Ureter (tissue), 1 donor: ENCODE measurements around the gene TEDC1. TPM values are rescaled to one million over a fixed set of nuclear protein-coding genes. Genes with fewer than 3 reads are reported as not detected.
"Not testable (repeated sequence)": the region's sequence is repeated elsewhere in the genome, so short reads cannot be mapped to it uniquely, and the experiment has no call there.

Source experiments
- DNase-seq: peaks from one replicate; pipeline ENCODE4 v3.0.0-alpha.2; 2020; ENCODE audit warnings: low spot score
- total RNA-seq: library from RNA; stranded (reverse); gene quantifications from one replicate; pipeline ENCODE4 v1.2.4, GENCODE V29; 2023
- donor health status: DM: yes; HTN: yes; CAD: no.

The TEDC1 gene
- total RNA-seq, 1 donor from 2014 or later: 9.7 TPM

- peak; percentile 54 for DNase-seq
Observed at GRCh38 chr14:105537580-105538474, 46.8 kb downstream of the TEDC1 start.

GRCh38 chr14:105538481-105539049, 47.5 kb downstream of the TEDC1 start:
- DNase-seq: no peak

DNA sequence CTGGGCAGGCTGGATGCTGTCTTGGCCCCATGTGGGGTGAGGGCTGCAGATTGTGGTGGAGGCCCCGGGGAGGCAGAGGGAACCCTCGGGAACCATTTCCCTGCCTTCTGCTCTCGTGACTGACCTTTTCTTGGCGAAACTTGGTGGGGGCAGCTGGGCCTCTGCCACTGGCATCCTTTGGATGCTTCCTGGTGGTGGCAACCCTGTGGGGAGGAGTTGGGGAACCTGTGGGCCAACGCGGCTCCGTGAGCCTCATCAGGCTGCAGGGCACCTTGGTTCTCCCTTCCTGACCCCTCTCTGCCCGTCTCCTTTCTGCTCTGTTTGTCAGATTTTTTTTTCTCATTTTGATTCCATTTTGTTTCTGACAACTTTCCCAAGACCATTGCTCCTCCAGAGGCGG, 49.8 kb downstream of the TEDC1 start:
- no peak for DNase-seq

DNA sequence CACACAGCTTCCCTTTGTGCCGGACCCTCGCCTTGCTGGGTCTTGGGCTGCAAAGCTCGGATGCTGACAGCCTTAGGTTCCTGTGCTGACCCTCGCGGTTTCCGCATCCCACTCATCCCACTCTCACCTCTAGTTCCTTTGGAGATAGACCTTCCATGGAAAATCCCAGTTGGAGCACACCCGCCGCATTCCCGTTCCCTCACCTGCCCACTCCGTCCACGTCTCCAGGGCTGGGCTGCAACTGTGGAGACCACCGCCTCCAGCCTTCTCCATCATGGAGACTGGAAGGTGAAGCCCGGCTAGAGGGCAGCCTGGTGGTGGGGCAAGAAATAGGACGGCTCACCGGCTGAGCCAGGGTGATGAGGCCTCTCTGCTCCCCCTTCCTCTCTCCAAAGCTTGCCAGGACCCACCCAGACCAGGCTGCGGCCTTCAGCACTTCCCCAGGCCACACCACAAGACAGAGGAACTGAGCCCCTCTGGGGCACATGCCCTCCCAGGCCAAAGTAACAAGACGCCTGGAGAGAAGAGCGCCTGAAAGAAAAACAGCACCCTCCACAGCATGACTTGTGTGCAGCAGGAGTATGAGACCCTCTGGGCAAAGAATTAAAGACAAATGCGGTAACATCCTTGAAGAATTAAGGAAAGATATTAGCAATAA, 50.3 kb downstream of the TEDC1 start:
- no peak for DNase-seq

DNA sequence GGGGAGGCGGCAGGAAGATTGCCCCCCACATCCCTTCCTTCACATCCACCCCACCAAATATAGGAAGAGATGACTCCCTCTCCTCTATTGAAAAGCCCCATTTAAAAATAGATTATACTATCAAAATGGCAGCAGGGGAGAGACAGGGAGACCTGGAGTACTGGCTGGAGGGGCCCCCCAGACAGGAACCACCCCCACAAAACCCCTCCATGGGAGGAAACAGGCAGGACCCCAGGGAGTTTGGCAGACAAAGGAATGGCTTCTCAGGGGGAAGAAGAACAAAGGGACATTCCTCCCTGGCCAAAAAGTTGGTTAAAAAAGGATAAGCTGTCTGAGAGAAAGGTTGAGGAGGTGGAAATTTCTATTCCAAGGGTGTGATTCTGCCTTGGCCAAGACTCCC, 54.6 kb downstream of the TEDC1 start:
- not testable (repeated sequence) for DNase-seq

DNA sequence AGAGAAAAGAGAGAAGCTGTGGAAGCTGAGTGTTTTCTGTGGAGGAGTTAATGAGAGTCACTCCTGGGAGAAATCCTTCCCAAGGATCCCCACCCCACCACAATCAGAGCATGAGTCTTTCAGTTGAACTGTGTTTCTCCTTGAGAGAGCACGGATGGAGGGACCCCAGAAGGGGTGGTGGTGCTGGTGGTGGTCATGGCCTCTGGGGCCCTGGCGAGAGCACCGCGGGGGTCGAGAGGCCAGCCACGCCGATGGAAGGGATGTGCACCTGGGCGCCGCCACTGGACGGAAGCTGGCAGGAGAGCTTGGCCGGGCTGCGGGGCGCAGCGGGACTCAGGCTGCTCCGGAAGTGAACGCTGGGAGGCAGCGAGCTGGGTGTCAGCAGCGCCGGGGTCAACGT, 55.4 kb downstream of the TEDC1 start:
- not testable (repeated sequence) for DNase-seq

GRCh38 chr14:105547072-105547471, 56.0 kb downstream of the TEDC1 start:
- DNase-seq: not testable (repeated sequence)

DNA sequence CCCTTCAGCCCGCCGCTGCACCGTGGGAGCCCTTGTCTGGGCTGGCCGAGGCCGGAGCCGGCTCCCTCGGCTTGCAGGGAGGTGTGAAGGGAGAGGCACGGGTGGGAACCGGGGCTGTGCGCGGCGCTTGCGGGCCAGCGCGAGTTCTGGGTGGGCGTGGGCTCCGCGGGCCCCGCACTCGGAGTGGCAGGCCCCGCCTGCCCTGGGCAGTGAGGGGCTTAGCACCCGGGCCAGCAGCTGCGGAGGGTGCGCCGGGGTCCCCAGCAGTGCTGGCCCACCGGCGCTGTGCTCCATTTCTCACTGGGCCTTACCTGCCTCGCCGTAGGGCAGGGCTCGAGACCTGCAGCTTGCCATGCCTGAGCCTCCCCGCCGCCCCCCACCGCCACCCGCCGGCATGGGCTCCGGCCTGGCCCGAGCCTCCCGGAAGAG, 56.7 kb downstream of the TEDC1 start:
- DNase-seq: no peak

Other genes with a start within 250 kb of the TEDC1 start
- 36.3 TPM for gene BTBD6, start 242.7 kb upstream of the TEDC1 start, total RNA-seq
- gene BRF1, start 190.2 kb upstream of the TEDC1 start, total RNA-seq: 48.7 TPM
- 101 TPM for gene PACS2, start 176.5 kb upstream of the TEDC1 start, total RNA-seq
- gene TEX22, start 92.7 kb upstream of the TEDC1 start, total RNA-seq: 6.2 TPM
- gene MTA1, start 71.4 kb upstream of the TEDC1 start, total RNA-seq: 169 TPM
- gene CRIP2, start 16.4 kb upstream of the TEDC1 start, total RNA-seq: 186 TPM
- 127 TPM for gene CRIP1, start 4.4 kb upstream of the TEDC1 start, total RNA-seq
- gene TMEM121, start 35.3 kb downstream of the TEDC1 start, total RNA-seq: 1.1 TPM